SK-N-SH treated with all-trans-retinoic acid at 6 μM for 48 hours (cell line): Measurements from ENCODE around the gene PBRM1.

Experiments used
- ARNTL ChIP-seq: fragments of 450-650 bp; formaldehyde crosslinking; IDR thresholded peaks from 2 replicates; pipeline ENCODE4 v1.5.0; 2020; ENCODE audit warnings: low read depth, mild to moderate bottlenecking, moderate library complexity, borderline replicate concordance
- BACH2 ChIP-seq: fragments of 250-450 bp; sonication (Bioruptor Pico); IDR thresholded peaks from 2 replicates; pipeline ENCODE4 v1.9.0; 2021; ENCODE audit warnings: mild to moderate bottlenecking, borderline replicate concordance
- CREB5 ChIP-seq: fragments of 250-450 bp; sonication (Bioruptor Pico); IDR thresholded peaks from 2 replicates; pipeline ENCODE4 v1.5.1; 2020; ENCODE audit warnings: low read depth, mild to moderate bottlenecking, moderate library complexity
- ESRRG ChIP-seq: fragments of 250-450 bp; sonication (Bioruptor Pico); IDR thresholded peaks from 2 replicates; pipeline ENCODE4 v1.6.1; 2021; ENCODE audit warnings: mild to moderate bottlenecking
- OSR1 ChIP-seq: fragments of 250-450 bp; sonication (Bioruptor Pico); IDR thresholded peaks from 2 replicates; pipeline ENCODE4 v1.8.0; 2022; ENCODE audit warnings: moderate library complexity, mild to moderate bottlenecking, inconsistent platforms
- PPARA ChIP-seq: fragments of 250-450 bp; sonication (Bioruptor Pico); IDR thresholded peaks from 2 replicates; pipeline ENCODE4 v1.5.0; 2020; ENCODE audit warnings: mild to moderate bottlenecking, borderline replicate concordance
- RARB ChIP-seq: fragments of 250-450 bp; sonication (Bioruptor Pico); IDR thresholded peaks from 2 replicates; pipeline ENCODE4 v1.8.0; 2021; ENCODE audit warnings: mild to moderate bottlenecking, moderate library complexity
- TOX ChIP-seq: fragments of 250-450 bp; sonication (Bioruptor Pico); IDR thresholded peaks from 2 replicates; pipeline ENCODE4 v1.8.0; 2021; ENCODE audit warnings: mild to moderate bottlenecking, moderate library complexity, borderline replicate concordance
- ZC3H10 ChIP-seq: fragments of 250-450 bp; sonication (Bioruptor Pico); IDR thresholded peaks from 2 replicates; pipeline ENCODE4 v1.5.1; 2021; ENCODE audit warnings: mild to moderate bottlenecking, moderate library complexity
- TF ChIP-seq, protein P1 (sequence below): fragments of 250-450 bp; sonication (Bioruptor Pico); IDR thresholded peaks from 2 replicates; pipeline ENCODE4 v1.8.0; 2020; ENCODE audit warnings: mild to moderate bottlenecking, moderate library complexity, borderline replicate concordance
- TF ChIP-seq, protein P2 (sequence below): fragments of 250-450 bp; sonication (Bioruptor Pico); IDR thresholded peaks from 2 replicates; pipeline ENCODE4 v1.5.1; 2021; ENCODE audit warnings: mild to moderate bottlenecking, moderate library complexity

- TF ChIP-seq, protein P1, sequence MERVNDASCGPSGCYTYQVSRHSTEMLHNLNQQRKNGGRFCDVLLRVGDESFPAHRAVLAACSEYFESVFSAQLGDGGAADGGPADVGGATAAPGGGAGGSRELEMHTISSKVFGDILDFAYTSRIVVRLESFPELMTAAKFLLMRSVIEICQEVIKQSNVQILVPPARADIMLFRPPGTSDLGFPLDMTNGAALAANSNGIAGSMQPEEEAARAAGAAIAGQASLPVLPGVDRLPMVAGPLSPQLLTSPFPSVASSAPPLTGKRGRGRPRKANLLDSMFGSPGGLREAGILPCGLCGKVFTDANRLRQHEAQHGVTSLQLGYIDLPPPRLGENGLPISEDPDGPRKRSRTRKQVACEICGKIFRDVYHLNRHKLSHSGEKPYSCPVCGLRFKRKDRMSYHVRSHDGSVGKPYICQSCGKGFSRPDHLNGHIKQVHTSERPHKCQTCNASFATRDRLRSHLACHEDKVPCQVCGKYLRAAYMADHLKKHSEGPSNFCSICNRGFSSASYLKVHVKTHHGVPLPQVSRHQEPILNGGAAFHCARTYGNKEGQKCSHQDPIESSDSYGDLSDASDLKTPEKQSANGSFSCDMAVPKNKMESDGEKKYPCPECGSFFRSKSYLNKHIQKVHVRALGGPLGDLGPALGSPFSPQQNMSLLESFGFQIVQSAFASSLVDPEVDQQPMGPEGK (CRISPR knock-in tag): no peak
- TF ChIP-seq ARNTL: no peak
- no peak for TF ChIP-seq PPARA (CRISPR knock-in tag)
- TF ChIP-seq ESRRG (CRISPR knock-in tag): no peak
- no peak for TF ChIP-seq TOX (CRISPR knock-in tag)
- TF ChIP-seq ZC3H10: no peak
- TF ChIP-seq BACH2 (CRISPR knock-in tag): no peak
- TF ChIP-seq, protein P2, sequence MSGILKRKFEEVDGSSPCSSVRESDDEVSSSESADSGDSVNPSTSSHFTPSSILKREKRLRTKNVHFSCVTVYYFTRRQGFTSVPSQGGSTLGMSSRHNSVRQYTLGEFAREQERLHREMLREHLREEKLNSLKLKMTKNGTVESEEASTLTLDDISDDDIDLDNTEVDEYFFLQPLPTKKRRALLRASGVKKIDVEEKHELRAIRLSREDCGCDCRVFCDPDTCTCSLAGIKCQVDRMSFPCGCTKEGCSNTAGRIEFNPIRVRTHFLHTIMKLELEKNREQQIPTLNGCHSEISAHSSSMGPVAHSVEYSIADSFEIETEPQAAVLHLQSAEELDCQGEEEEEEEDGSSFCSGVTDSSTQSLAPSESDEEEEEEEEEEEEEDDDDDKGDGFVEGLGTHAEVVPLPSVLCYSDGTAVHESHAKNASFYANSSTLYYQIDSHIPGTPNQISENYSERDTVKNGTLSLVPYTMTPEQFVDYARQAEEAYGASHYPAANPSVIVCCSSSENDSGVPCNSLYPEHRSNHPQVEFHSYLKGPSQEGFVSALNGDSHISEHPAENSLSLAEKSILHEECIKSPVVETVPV: no peak
- TF ChIP-seq RARB (CRISPR knock-in tag): no peak
- no peak for TF ChIP-seq CREB5
- TF ChIP-seq OSR1 (CRISPR knock-in tag): no peak
Measured at GRCh38 chr3:52596658-52597265, 89.0 kb downstream of the PBRM1 start.
